HepG2 (cell line): Measurements from ENCODE around the gene C12orf56. TPM values are rescaled to one million over a fixed set of nuclear protein-coding genes. Genes with fewer than 3 reads are reported as not detected.

ENCODE experiments used
- ATAC-seq: fragments of 200-7000 bp; cut with Tn5 transposase; 3 replicates; pipeline ENCODE4 v1.9.1; 2020; ENCODE audit warnings: mild to moderate bottlenecking, moderate library complexity
- BruUV-seq: library from RNA; stranded (reverse); fragments of 400-500 nt; replicated peaks from 2 replicates; lab custom pipeline; 2021; lab: Mats Ljungman, UMichigan
- CTCF ChIA-PET: fragments of 300-600 bp; formaldehyde crosslinking; extraction: SDS; loops from one replicate; lab custom pipeline; 2021; ENCODE audit warnings: low total read pairs, inconsistent platforms, low intra/inter-chr PET ratio; lab: Yijun Ruan, JAX
- POLR2A ChIA-PET: fragments of 350-600 bp; sonication (Branson Sonifier 250); formaldehyde crosslinking; loops from one replicate; lab custom pipeline; 2020; ENCODE audit warnings: antibody characterized with exemption, inconsistent platforms; lab: Yijun Ruan, JAX
- DNase-seq: peaks from one replicate; pipeline ENCODE4 v3.0.0-alpha.2; 2015; ENCODE audit warnings: low spot score
- FAIRE-seq: peaks from 3 replicates; lab custom pipeline; 2011; peaks lifted over from hg19 to GRCh38; lab: Jason Lieb, UNC
- H2AFZ ChIP-seq: one replicate; pipeline ENCODE4 v1.6.1; 2011; ENCODE audit warnings: low read length, inconsistent platforms
- H3K27ac ChIP-seq: fragments of 300-600 bp; 3 replicates; pipeline ENCODE4 v1.8.0; 2011; ENCODE audit warnings: mixed run types, mild to moderate bottlenecking, mixed read lengths, low read length, inconsistent platforms; ENCODE audit not compliant: insufficient read depth; ENCODE audit errors: extremely low read length
- H3K27me3 ChIP-seq, 2 experiments: fragments of 200-600 bp in 1 of 2; 2 replicates in 1 of 2; 3 replicates in 1 of 2; pipeline versions ENCODE4 v1.6.0 to v1.8.0; 2011; ENCODE audit warnings: low read length in 2 of 2, mild to moderate bottlenecking in 2 of 2, moderate library complexity in 2 of 2, inconsistent platforms in 1 of 2; ENCODE audit not compliant: insufficient read depth in 2 of 2, control insufficient read depth in 1 of 2
- H3K36me3 ChIP-seq, 2 experiments: fragments of 200-600 bp in 1 of 2; replicated peaks in 1 of 2; 2 replicates in 1 of 2; 3 replicates in 1 of 2; pipeline versions ENCODE4 v1.5.1 to v1.8.0; 2011; ENCODE audit warnings: low read length in 2 of 2, inconsistent platforms in 1 of 2; ENCODE audit not compliant: insufficient read depth in 2 of 2, control insufficient read depth in 1 of 2
- H3K4me1 ChIP-seq: 2 replicates; pipeline ENCODE4 v1.5.1; 2012; ENCODE audit warnings: low read length, inconsistent platforms; ENCODE audit not compliant: insufficient read depth
- H3K4me2 ChIP-seq: 2 replicates; pipeline ENCODE4 v1.6.0; 2011; ENCODE audit warnings: low read depth, low read length, inconsistent platforms
- H3K4me3 ChIP-seq, 3 experiments: fragments of 200-600 bp in 1 of 3; sonication (generic), shearing (Covaris generic) in 1 of 3; replicated peaks in 1 of 3; 2 replicates each; pipeline ENCODE4 v1.5.1; 2011 to 2016; ENCODE audit warnings: low read length in 3 of 3, inconsistent platforms in 2 of 3, low read depth in 2 of 3, mild to moderate bottlenecking in 2 of 3, control low read depth in 1 of 3, mixed read lengths in 1 of 3; ENCODE audit not compliant: insufficient read depth in 1 of 3
- H3K79me2 ChIP-seq: one replicate; pipeline ENCODE4 v1.6.1; 2011; ENCODE audit warnings: low read length, inconsistent platforms; ENCODE audit not compliant: insufficient read depth
- H3K9ac ChIP-seq: 2 replicates; pipeline ENCODE4 v1.6.0; 2011; ENCODE audit warnings: mild to moderate bottlenecking, low read depth, low read length, inconsistent platforms; ENCODE audit not compliant: insufficient read depth
- H3K9me3 ChIP-seq: 2 replicates; pipeline ENCODE4 v1.5.1; 2012; ENCODE audit warnings: mild to moderate bottlenecking, low read length
- H4K20me1 ChIP-seq: 2 replicates; pipeline ENCODE4 v1.6.0; 2011; ENCODE audit warnings: inconsistent platforms, mild to moderate bottlenecking, low read length, moderate library complexity; ENCODE audit not compliant: insufficient read depth
- CBX1 ChIP-seq: IDR thresholded peaks from one replicate; pipeline ENCODE4 v1.6.1; 2016; ENCODE audit warnings: antibody characterized with exemption, low read depth
- FLYWCH1 ChIP-seq: sonication (generic); formaldehyde crosslinking; IDR thresholded peaks from 2 replicates; pipeline ENCODE4 v1.8.1; 2023; ENCODE audit warnings: mild to moderate bottlenecking, missing genetic modification reagents
- FOXO1 ChIP-seq: sonication (generic); formaldehyde crosslinking; IDR thresholded peaks from 2 replicates; pipeline ENCODE4 v1.4.0; 2020; ENCODE audit warnings: missing genetic modification reagents
- HMG20B ChIP-seq: conservative IDR thresholded peaks from 2 replicates; pipeline ENCODE4 v1.6.1; 2016; ENCODE audit warnings: missing genetic modification reagents, missing compliant biosample characterization
- HNF4G ChIP-seq, 2 experiments: sonication (generic) in 1 of 2; formaldehyde crosslinking in 1 of 2; IDR thresholded peaks; 2 replicates each; pipeline versions ENCODE4 v1.4.0 to v1.6.1; 2011 to 2020; ENCODE audit warnings: borderline replicate concordance in 2 of 2, low read depth in 2 of 2, mild to moderate bottlenecking in 2 of 2, low read length in 1 of 2, missing genetic modification reagents in 1 of 2, moderate library complexity in 1 of 2
- HNRNPK ChIP-seq: fragments of 200-400 bp; formaldehyde crosslinking; IDR thresholded peaks from 2 replicates; pipeline ENCODE4 v1.6.1; 2018; ENCODE audit warnings: low read length, low read depth, moderate library complexity, mild to moderate bottlenecking; ENCODE audit not compliant: poor library complexity, severe bottlenecking
- NFYC ChIP-seq: IDR thresholded peaks from 2 replicates; pipeline ENCODE4 v1.6.1; 2016; ENCODE audit warnings: missing genetic modification reagents, missing compliant biosample characterization
- PHB2 ChIP-seq: fragments of 450-650 bp; IDR thresholded peaks from 2 replicates; pipeline ENCODE4 v1.6.1; 2018; ENCODE audit not compliant: partially characterized antibody
- ZBTB42 ChIP-seq: sonication (generic); formaldehyde crosslinking; IDR thresholded peaks from 2 replicates; pipeline ENCODE4 v1.5.0; 2020; ENCODE audit warnings: mild to moderate bottlenecking, missing genetic modification reagents
- ZFP62 ChIP-seq: sonication (generic); formaldehyde crosslinking; IDR thresholded peaks from 2 replicates; pipeline ENCODE4 v1.4.0; 2020; ENCODE audit warnings: missing genetic modification reagents
- ZNF652 ChIP-seq: IDR thresholded peaks from 2 replicates; pipeline ENCODE4 v1.6.1; 2016; ENCODE audit warnings: low read depth, borderline replicate concordance
- WGBS: methylation state at CpG from one replicate; pipeline ENCODE4 v1.1.6; 2017; ENCODE audit warnings: low lambda C conversion rate; 5-methylcytosine and 5-hydroxymethylcytosine counted together
- in situ Hi-C: cut with HindIII; loops from 2 replicates; pipeline ENCODE4 v1.10.0; 2017; ENCODE audit warnings: low pct_unique_long_range_greater_than_20kb; ENCODE audit not compliant: extremely low pct_ligation_motif_present
- intact Hi-C: fragments of 100-400 bp; cut with micrococcal nuclease; formaldehyde crosslinking; loops from one replicate; pipeline ENCODE4 v1.10.0; 2022; ENCODE audit not compliant: unreplicated experiment
- polyA plus RNA-seq, 8 experiments: library from polyadenylated mRNA; depleted of rRNA in 3 of 8; stranded (reverse) in 7 of 8; unstranded in 1 of 8; fragments of >200 nt; fragmentation: Illumina TruSeq in 4 of 8; extraction: Trizol in 4 of 8; gene quantifications; 2 replicates each; pipeline versions ENCODE4 v1.2.1 to v1.2.3, GENCODE V29; 2011 to 2016; ENCODE audit warnings: low read depth in 4 of 8, missing spikeins in 1 of 8, mixed read lengths in 1 of 8; ENCODE audit not compliant: insufficient read depth in 1 of 8
- total RNA-seq, 5 experiments: library from RNA; depleted of rRNA; stranded (reverse); fragments of >200 nt; fragmentation: Illumina TruSeq; extraction: Trizol; gene quantifications; 2 replicates each; pipeline ENCODE4 v1.2.3, GENCODE V29; 2016; ENCODE audit warnings: low read depth in 1 of 5

Gene C12orf56
- total and polyA plus RNA-seq, 2 of the 13 experiments (the other 11 are each of a cell fraction or from before 2014, with no cell fraction given) = 0.07 TPM; not detected in 1

- no peak for TF ChIP-seq ZBTB42 (CRISPR knock-in tag)
- TF ChIP-seq FOXO1 (CRISPR knock-in tag) = no peak
- no peak for TF ChIP-seq FLYWCH1 (CRISPR knock-in tag)
- no peak for TF ChIP-seq HNF4G (IDR thresholded peaks at IDR 0.05; ENCODE audit: borderline replicate concordance, low read depth, low read length)
- TF ChIP-seq HNF4G (CRISPR knock-in tag; IDR thresholded peaks at IDR 0.05; ENCODE audit: borderline replicate concordance, low read depth) = no peak
- TF ChIP-seq NFYC (CRISPR knock-in tag) = no peak
- TF ChIP-seq ZFP62 = no peak
- no peak for TF ChIP-seq ZNF652 (CRISPR knock-in tag)
- TF ChIP-seq PHB2 = no peak
- no peak for TF ChIP-seq HMG20B (CRISPR knock-in tag)
- no peak for TF ChIP-seq HNRNPK
- TF ChIP-seq CBX1 = no peak
- in situ Hi-C loops (no loop called here), intact Hi-C loops (no loop called here)
- ATAC-seq (no peak), DNase-seq (no peak), FAIRE-seq (no peak)
- Histone ChIP-seq H3K27me3 (no peaks in the 10 kb centered on the region), H3K36me3 (peaks cover 20 to 87% of the 10 kb centered on the region in 2 experiments), H3K9me3 (no peaks in the 10 kb centered on the region), H3K27ac (no peak overlapping the region), H3K9ac (no peak overlapping the region), H2AFZ (no peak overlapping the region), H3K79me2 (peaks cover 27% of the 10 kb centered on the region), H4K20me1 (peaks cover 3% of the 10 kb centered on the region; the same call in 1 of the 2 replicates), H3K4me3 (no peak overlapping the region), H3K4me2 (no peak overlapping the region), H3K4me1 (peaks cover 7% of the 10 kb centered on the region)
- ChIA-PET CTCF (no interaction called here), POLR2A (no interaction called here)
- no TSS peak for BruUV-seq
- 92% methylated on average over 2 of the region's 2 CpGs for WGBS
These were observed 23.3 kb upstream of the C12orf56 start for GRCh38 chr12:64413884-64414283.
